ENCODE measurements around the gene LIN54. TPM values are rescaled to one million over a fixed set of nuclear protein-coding genes. Genes with fewer than 3 reads are reported as not detected.

The LIN54 gene
- total RNA-seq, 2 experiments from 2014 or later: 47.6 to 48.9 TPM

GRCh38 chr4:82998898-82999297 is 11.7 kb downstream of the LIN54 start:
- TF ChIP-seq EZH2phosphoT487 (IDR thresholded peaks at IDR 0.05; ENCODE audit: borderline replicate concordance, low read depth, low read length) (no peak), CTCF (conservative IDR thresholded peaks at IDR 0.05; ENCODE audit: low read length) (no peak)
- CTCF ChIA-PET (ENCODE audit: unreplicated experiment): no interaction called here
- POLR2A ChIA-PET: interaction anchor here (0.7 to 2.2 kb wide), 3 partner anchors 10 to 31 kb away, joined by 4 to 7 read pairs (median 4); no protein-coding TSS in a partner anchor

GRCh38 chr4:82994834-82995233 is 15.8 kb downstream of the LIN54 start:
- H3K9me2 ChIP-seq (ENCODE audit: insufficient read depth, low read length): no peaks in the 10 kb centered on the region
- H3K79me2 ChIP-seq (ENCODE audit: insufficient read depth, low read depth, low read length): peaks cover 97% of the 10 kb centered on the region
- H3K9me3 ChIP-seq (ENCODE audit: low read length): no peaks in the 10 kb centered on the region
- intact Hi-C loops (cut with micrococcal nuclease; ENCODE audit: unreplicated experiment): no loop called here
- H3K4me1 ChIP-seq (ENCODE audit: insufficient read depth, low read length, poor library complexity, severe bottlenecking): peaks cover 12% of the 10 kb centered on the region
- H4K20me1 ChIP-seq (ENCODE audit: insufficient read depth, low read length): peaks cover 16% of the 10 kb centered on the region; the same call in 1 of the 2 replicates
- BruUV-seq (replicated peaks): no TSS peak
- DNase-seq (ENCODE audit: low spot score): no peak
- TF ChIP-seq CTCF (conservative IDR thresholded peaks at IDR 0.05; ENCODE audit: low read length) (no peak), EZH2phosphoT487 (IDR thresholded peaks at IDR 0.05; ENCODE audit: borderline replicate concordance, low read depth, low read length) (no peak)
- ChIA-PET CTCF (ENCODE audit: unreplicated experiment) (interaction anchor here (0.5 kb wide), 1 partner anchor 196 kb away, joined by 3 read pairs; no protein-coding TSS in a partner anchor), POLR2A (interaction anchor here (0.6 to 1.8 kb wide), 8 partner anchors 8 to 118 kb away, joined by 3 to 9 read pairs (median 4); no protein-coding TSS in a partner anchor)
- no peak overlapping the region for H3K4me2 ChIP-seq (ENCODE audit: low read length)
- no peak overlapping the region for H2AFZ ChIP-seq (ENCODE audit: low read length)
- H3K27ac ChIP-seq (ENCODE audit: low read depth, low read length, poor library complexity, severe bottlenecking): no peak overlapping the region
- H3K36me3 ChIP-seq (ENCODE audit: insufficient read depth, low read length): peaks cover 57% of the 10 kb centered on the region
- no peak overlapping the region for H3K4me3 ChIP-seq (ENCODE audit: low read depth, low read length, poor library complexity, severe bottlenecking)

More at GRCh38 chr4:82998898-82999297, 11.7 kb downstream of the LIN54 start:
- Histone ChIP-seq H3K4me2 (ENCODE audit: low read length) (no peak overlapping the region), H3K9me2 (ENCODE audit: insufficient read depth, low read length) (no peaks in the 10 kb centered on the region), H3K79me2 (ENCODE audit: insufficient read depth, low read depth, low read length) (peaks cover 98% of the 10 kb centered on the region), H4K20me1 (ENCODE audit: insufficient read depth, low read length) (peaks cover 12% of the 10 kb centered on the region; the same call in 1 of the 2 replicates), H3K27ac (ENCODE audit: low read depth, low read length, poor library complexity, severe bottlenecking) (peak overlapping the region; percentile 4), H3K4me1 (ENCODE audit: insufficient read depth, low read length, poor library complexity, severe bottlenecking) (peaks cover 15% of the 10 kb centered on the region), H3K4me3 (ENCODE audit: low read depth, low read length, poor library complexity, severe bottlenecking) (no peak overlapping the region), H2AFZ (ENCODE audit: low read length) (no peak overlapping the region), H3K9me3 (ENCODE audit: low read length) (no peaks in the 10 kb centered on the region), H3K36me3 (ENCODE audit: insufficient read depth, low read length) (peaks cover 80% of the 10 kb centered on the region)
- DNase-seq (ENCODE audit: low spot score): no peak
- intact Hi-C loops (cut with micrococcal nuclease; ENCODE audit: unreplicated experiment): no loop called here
- no TSS peak for BruUV-seq (replicated peaks)

Data from OCI-LY7 (cell line).